HG03280 (cell line): ENCODE results near the gene PKNOX2.

Experiments used
- ATAC-seq: cut with Tn5 transposase; IDR thresholded peaks from one replicate; pipeline ENCODE4 v1.9.1; 2021; ENCODE audit warnings: mild to moderate bottlenecking, moderate library complexity; ENCODE audit not compliant: unreplicated experiment

PKNOX2 gene

GRCh38 chr11:125279676-125280418, 115.3 kb downstream of the PKNOX2 start:
- ATAC-seq: no peak

- no peak for ATAC-seq
These were observed 116.1 kb downstream of the PKNOX2 start for GRCh38 chr11:125280646-125281045.

GRCh38 chr11:125281831-125282595, 117.5 kb downstream of the PKNOX2 start:
- no peak for ATAC-seq

- no peak for ATAC-seq
These were observed 118.0 kb downstream of the PKNOX2 start for GRCh38 chr11:125282596-125282914.

- ATAC-seq: no peak
These were observed 119.8 kb downstream of the PKNOX2 start for GRCh38 chr11:125284245-125284850.

- no peak for ATAC-seq
These were observed 121.3 kb downstream of the PKNOX2 start for GRCh38 chr11:125285844-125286243.

GRCh38 chr11:125286486-125286885, 121.9 kb downstream of the PKNOX2 start:
- no peak for ATAC-seq

- no peak for ATAC-seq
These were observed 123.1 kb downstream of the PKNOX2 start for GRCh38 chr11:125287491-125288210.

GRCh38 chr11:125289419-125290098, 125.0 kb downstream of the PKNOX2 start:
- no peak for ATAC-seq

- no peak for ATAC-seq
These were observed 125.7 kb downstream of the PKNOX2 start for GRCh38 chr11:125290263-125290662.

GRCh38 chr11:125292100-125292499, 127.5 kb downstream of the PKNOX2 start:
- no peak for ATAC-seq

- ATAC-seq: no peak
These were observed 129.0 kb downstream of the PKNOX2 start for GRCh38 chr11:125293596-125293995.

- ATAC-seq: no peak
These were observed 131.4 kb downstream of the PKNOX2 start for GRCh38 chr11:125295931-125296330.

GRCh38 chr11:125297346-125297915, 132.9 kb downstream of the PKNOX2 start:
- no peak for ATAC-seq

GRCh38 chr11:125299061-125299615, 134.6 kb downstream of the PKNOX2 start:
- ATAC-seq: no peak

GRCh38 chr11:125299821-125300220, 135.3 kb downstream of the PKNOX2 start:
- no peak for ATAC-seq

- no peak for ATAC-seq
These were observed 136.3 kb downstream of the PKNOX2 start for GRCh38 chr11:125300791-125301218.

GRCh38 chr11:125301346-125301745, 136.8 kb downstream of the PKNOX2 start:
- no peak for ATAC-seq

GRCh38 chr11:125303186-125303585, 138.6 kb downstream of the PKNOX2 start:
- ATAC-seq: no peak

- ATAC-seq: no peak
These were observed 139.1 kb downstream of the PKNOX2 start for GRCh38 chr11:125303694-125304093.
